ENCODE data around the gene DOCK2.

DOCK2 gene

GRCh38 chr5:169942181-169942580, 305.1 kb downstream of the DOCK2 start:
- TF ChIP-seq SIN3A (IDR thresholded peaks at IDR 0.05; ENCODE audit: borderline replicate concordance, insufficient read depth, low read length) (no peak), TAF1 (IDR thresholded peaks at IDR 0.05; ENCODE audit: borderline replicate concordance, insufficient read depth, low read length) (no peak), FOXP2 (optimal IDR thresholded peaks at IDR 0.05; ENCODE audit: borderline replicate concordance, extremely low read depth, extremely low read length, insufficient read depth) (no peak), POLR2AphosphoS5 (IDR thresholded peaks at IDR 0.05; ENCODE audit: low read depth, low read length) (no peak), REST (IDR thresholded peaks at IDR 0.05; ENCODE audit: insufficient read depth in 1 of 2, low read depth in 2 of 2, low read length in 2 of 2) (no peak)

- TF ChIP-seq POLR2AphosphoS5 (IDR thresholded peaks at IDR 0.05; ENCODE audit: low read depth, low read length) (no peak), SIN3A (IDR thresholded peaks at IDR 0.05; ENCODE audit: borderline replicate concordance, insufficient read depth, low read length) (no peak), FOXP2 (optimal IDR thresholded peaks at IDR 0.05; ENCODE audit: borderline replicate concordance, extremely low read depth, extremely low read length, insufficient read depth) (no peak), TAF1 (IDR thresholded peaks at IDR 0.05; ENCODE audit: borderline replicate concordance, insufficient read depth, low read length) (no peak), REST (IDR thresholded peaks at IDR 0.05; ENCODE audit: insufficient read depth in 1 of 2, low read depth in 2 of 2, low read length in 2 of 2) (no peak)
Observed at GRCh38 chr5:169943026-169943425, 306.0 kb downstream of the DOCK2 start.

GRCh38 chr5:169944115-169944514, 307.0 kb downstream of the DOCK2 start:
- no peak for TF ChIP-seq FOXP2 (optimal IDR thresholded peaks at IDR 0.05; ENCODE audit: borderline replicate concordance, extremely low read depth, extremely low read length, insufficient read depth)

- TF ChIP-seq FOXP2 (optimal IDR thresholded peaks at IDR 0.05; ENCODE audit: borderline replicate concordance, extremely low read depth, extremely low read length, insufficient read depth) = no peak
- no peak for TF ChIP-seq SIN3A (IDR thresholded peaks at IDR 0.05; ENCODE audit: borderline replicate concordance, insufficient read depth, low read length)
- TF ChIP-seq POLR2AphosphoS5 (IDR thresholded peaks at IDR 0.05; ENCODE audit: low read depth, low read length) = no peak
- TF ChIP-seq TAF1 (IDR thresholded peaks at IDR 0.05; ENCODE audit: borderline replicate concordance, insufficient read depth, low read length) = no peak
- no peak for TF ChIP-seq REST (IDR thresholded peaks at IDR 0.05; ENCODE audit: insufficient read depth in 1 of 2, low read depth in 2 of 2, low read length in 2 of 2)
Observed at GRCh38 chr5:169944922-169945680, 308.0 kb downstream of the DOCK2 start.

GRCh38 chr5:169945831-169946261, 308.8 kb downstream of the DOCK2 start:
- peak; percentile 67 for TF ChIP-seq FOXP2 (optimal IDR thresholded peaks at IDR 0.05; ENCODE audit: borderline replicate concordance, extremely low read depth, extremely low read length, insufficient read depth)
- no peak for TF ChIP-seq TAF1 (IDR thresholded peaks at IDR 0.05; ENCODE audit: borderline replicate concordance, insufficient read depth, low read length)
- TF ChIP-seq REST (IDR thresholded peaks at IDR 0.05; ENCODE audit: insufficient read depth in 1 of 2, low read depth in 2 of 2, low read length in 2 of 2) = no peak
- no peak for TF ChIP-seq POLR2AphosphoS5 (IDR thresholded peaks at IDR 0.05; ENCODE audit: low read depth, low read length)
- TF ChIP-seq SIN3A (IDR thresholded peaks at IDR 0.05; ENCODE audit: borderline replicate concordance, insufficient read depth, low read length) = no peak
